Measurements from ENCODE around the gene RETN. TPM values are rescaled to one million over a fixed set of nuclear protein-coding genes. Genes with fewer than 3 reads are reported as not detected.

The RETN gene
- total and polyA plus RNA-seq, 2 of the 8 experiments (the other 6 are each of a cell fraction or from before 2014, with no cell fraction given): not detected

GRCh38 chr19:7681340-7682174 is 12.7 kb downstream of the RETN start:
- peaks cover 0 to 6% (median 1%) of the 10 kb centered on the region in 4 experiments; a peak in 2 of 7 replicates for H3K27me3 ChIP-seq (replicated peaks in 1 of 4; ENCODE audit: control insufficient read depth in 3 of 4, extremely low read depth in 1 of 4, insufficient read depth in 3 of 4, low read length in 3 of 4)
- peak overlapping the region; percentile 44 for H4K91ac ChIP-seq (replicated peaks; ENCODE audit: insufficient read length, low read length)
- H3K14ac ChIP-seq (ENCODE audit: insufficient read length): no peak overlapping the region
- H2BK15ac ChIP-seq (ENCODE audit: low read length): peak overlapping the region; percentile 29; the same call in 1 of the 2 replicates
- no peak overlapping the region for H2BK120ac ChIP-seq (replicated peaks; ENCODE audit: low read depth, low read length)
- CTCF ChIA-PET (ENCODE audit: partially characterized antibody): interaction anchor here (0.7 to 2.5 kb wide), 40 partner anchors 11 to 327 kb away, joined by 3 to 36 read pairs (median 5); partner anchors contain the start of genes CD209, RETN and ZNF358
- H3K23me2 ChIP-seq (ENCODE audit: low read depth, low read length): peaks cover 8% of the 10 kb centered on the region; the same call in 1 of the 2 replicates
- no peaks in the 10 kb centered on the region for H3K9me3 ChIP-seq (ENCODE audit: insufficient read depth in 2 of 2, low read depth in 1 of 2, low read length in 1 of 2)
- H2BK20ac ChIP-seq (ENCODE audit: low read length): no peak overlapping the region
- H4K8ac ChIP-seq (ENCODE audit: extremely low read depth, insufficient read depth, low read length): no peak overlapping the region; the same call in none of the 2 replicates
- no peak for FAIRE-seq
- peaks cover 0 to 12% (median 6%) of the 10 kb centered on the region in 4 experiments; a peak in 4 of 8 replicates for H3K36me3 ChIP-seq (ENCODE audit: control insufficient read depth in 2 of 4, insufficient read depth in 4 of 4, low read length in 3 of 4)
- peaks cover 0 to 6% (median 4%) of the 10 kb centered on the region in 4 experiments; a peak in 5 of 7 replicates for H3K4me1 ChIP-seq (replicated peaks in 1 of 4; ENCODE audit: control insufficient read depth in 3 of 4, insufficient read depth in 4 of 4, low read length in 3 of 4)
- peak overlapping the region; percentile 32 for H3K4ac ChIP-seq (replicated peaks; ENCODE audit: insufficient read length, low read depth, low read length)
- H2AFZ ChIP-seq (ENCODE audit: low read length): no peak overlapping the region
- H3K79me1 ChIP-seq (ENCODE audit: low read depth, low read length): peaks cover 4% of the 10 kb centered on the region
- peak overlapping the region; percentile 90 for H3K56ac ChIP-seq (replicated peaks; ENCODE audit: insufficient read length, low read depth, low read length)
- H3K79me2 ChIP-seq (ENCODE audit: control insufficient read depth in 1 of 2, insufficient read depth in 2 of 2, low read length in 2 of 2): peaks cover 0 to 6% of the 10 kb centered on the region in 2 experiments; a peak in 1 of 4 replicates
- POLR2A ChIA-PET (ENCODE audit: partially characterized antibody): interaction anchor here (0.6 to 2.1 kb wide), 9 partner anchors 12 to 196 kb away, joined by 3 to 11 read pairs (median 4); no protein-coding TSS in a partner anchor
- peak overlapping the region; percentile 2 for H2BK5ac ChIP-seq (ENCODE audit: low read depth, low read length)
- DNase-seq (ENCODE audit: low read depth in 1 of 2, low spot score in 2 of 2): peak; percentile 62 to 82
- H3K27ac ChIP-seq (ENCODE audit: low read depth, low read length): peak overlapping the region; percentile 60
- WGBS, 2 experiments (ENCODE audit: extremely low coverage in 1 of 2, insufficient coverage in 1 of 2, insufficient read length in 1 of 2, insufficient replicate concordance in 2 of 2, low coverage in 1 of 2, low lambda C conversion rate in 2 of 2, missing lambda C conversion rate in 1 of 2): 23% methylated on average over 33 of the region's 43 CpGs; no CpG with 5 or more reads in 1 of the 2 experiments
- H2BK12ac ChIP-seq (ENCODE audit: low read depth, low read length): 0 out of 2 replicates have a peak overlapping the region, but pooled peaks have one; percentile 35
- H3K4me3 ChIP-seq (ENCODE audit: extremely low read depth in 1 of 4, insufficient read depth in 2 of 4, low read depth in 3 of 4, low read length in 4 of 4): peak overlapping the region; percentile 53 to 98 (median 80)
- peak overlapping the region; percentile 78 for H3K18ac ChIP-seq (ENCODE audit: extremely low read depth, low read length)
- peak overlapping the region; percentile 57 to 80 for H3K4me2 ChIP-seq (ENCODE audit: insufficient read depth in 1 of 2, low read depth in 2 of 2, low read length in 2 of 2)
- H3K23ac ChIP-seq (ENCODE audit: insufficient read length): no peak overlapping the region
- peak overlapping the region in 2 of 4 experiments; percentile 48 to 60; a peak in 4 of 7 replicates for H3K9ac ChIP-seq (replicated peaks in 1 of 4; ENCODE audit: extremely low read depth in 1 of 4, low read depth in 3 of 4, low read length in 3 of 4)
- H4K5ac ChIP-seq (ENCODE audit: insufficient read length, low read depth, low read length): peak overlapping the region; percentile 79
- no peak overlapping the region for H2AK5ac ChIP-seq (ENCODE audit: low read depth, low read length)
- peaks cover 0 to 8% of the 10 kb centered on the region in 2 experiments for H4K20me1 ChIP-seq (replicated peaks in 1 of 2; ENCODE audit: control insufficient read depth in 1 of 2, insufficient read depth in 2 of 2, low read length in 2 of 2)
- TF ChIP-seq HDAC2 (IDR thresholded peaks at IDR 0.05; ENCODE audit: borderline replicate concordance in 1 of 2, low read depth in 2 of 2, low read length in 2 of 2) (no peak), GTF2F1 (IDR thresholded peaks at IDR 0.05; ENCODE audit: borderline replicate concordance, low read depth, low read length) (no peak), NANOG (IDR thresholded peaks at IDR 0.05; ENCODE audit: insufficient read depth, low read depth, low read length, poor library complexity, severe bottlenecking) (no peak), MAX (IDR thresholded peaks at IDR 0.05) (peak; percentile 76), YY1 (IDR thresholded peaks at IDR 0.05; ENCODE audit: low read depth, low read length) (0 out of 2 replicates have a peak, but pooled peaks have one; percentile 16), JUND (IDR thresholded peaks at IDR 0.05; ENCODE audit: low read length) (no peak), SP4 (IDR thresholded peaks at IDR 0.05; ENCODE audit: low read length) (no peak), E2F6 (IDR thresholded peaks at IDR 0.05) (peak; percentile 47; the same call in 1 of the 2 replicates), TAF1 (IDR thresholded peaks at IDR 0.05; ENCODE audit: low read depth, low read length) (no peak)

Measured in H1 (cell line).